Hepatocyte (in vitro differentiated cells): ENCODE data around the gene COL4A1. TPM values are rescaled to one million over a fixed set of nuclear protein-coding genes. Genes with fewer than 3 reads are reported as not detected.

Source experiments
- DNase-seq: peaks from one replicate; pipeline ENCODE4 v3.0.0-alpha.2; 2016; ENCODE audit warnings: low spot score
- H2AFZ ChIP-seq: fragments of 200-600 bp; sonication (generic); 2 replicates; pipeline ENCODE4 v1.6.0; 2016; ENCODE audit warnings: antibody characterized with exemption, mild to moderate bottlenecking
- H3K27ac ChIP-seq: fragments of 200-600 bp; sonication (generic); 2 replicates; pipeline ENCODE4 v1.5.1; 2016; ENCODE audit warnings: mild to moderate bottlenecking
- H3K27me3 ChIP-seq: fragments of 200-600 bp; sonication (generic); 2 replicates; pipeline ENCODE4 v1.6.1; 2016
- H3K36me3 ChIP-seq: fragments of 200-600 bp; sonication (generic); replicated peaks from 2 replicates; pipeline ENCODE4 v1.5.1; 2016; ENCODE audit warnings: low read depth; ENCODE audit not compliant: insufficient read depth
- H3K4me1 ChIP-seq: fragments of 200-600 bp; sonication (generic); 2 replicates; pipeline ENCODE4 v1.5.1; 2016; ENCODE audit warnings: mild to moderate bottlenecking, moderate library complexity; ENCODE audit not compliant: insufficient read depth
- H3K4me2 ChIP-seq: fragments of 200-600 bp; sonication (generic); 2 replicates; pipeline ENCODE4 v1.6.0; 2016
- H3K4me3 ChIP-seq: fragments of 200-600 bp; sonication (generic); 2 replicates; pipeline ENCODE4 v1.5.1; 2016; ENCODE audit warnings: mild to moderate bottlenecking
- H3K79me2 ChIP-seq: fragments of 200-600 bp; sonication (generic); 2 replicates; pipeline ENCODE4 v1.6.0; 2017; ENCODE audit warnings: mild to moderate bottlenecking
- H3K9me2 ChIP-seq: fragments of 200-600 bp; sonication (generic); replicated peaks from 2 replicates; pipeline ENCODE4 v1.6.0; 2017; ENCODE audit warnings: mild to moderate bottlenecking; ENCODE audit not compliant: insufficient read depth
- H3K9me3 ChIP-seq: fragments of 200-600 bp; sonication (generic); 2 replicates; pipeline ENCODE4 v1.5.1; 2016; ENCODE audit warnings: low read depth, mild to moderate bottlenecking
- H4K20me1 ChIP-seq: fragments of 200-600 bp; sonication (generic); 2 replicates; pipeline ENCODE4 v1.6.0; 2016; ENCODE audit warnings: mild to moderate bottlenecking; ENCODE audit not compliant: insufficient read depth, poor library complexity, severe bottlenecking
- CTCF ChIP-seq: fragments of 200-600 bp; sonication (generic); IDR thresholded peaks from 2 replicates; pipeline ENCODE4 v1.5.1; 2016; ENCODE audit warnings: antibody characterized with exemption, mild to moderate bottlenecking; ENCODE audit not compliant: poor library complexity
- EZH2 ChIP-seq: fragments of 200-600 bp; sonication (generic); IDR thresholded peaks from 2 replicates; pipeline ENCODE4 v1.6.1; 2016; ENCODE audit warnings: antibody characterized with exemption, mild to moderate bottlenecking, borderline replicate concordance
- EZH2phosphoT487 ChIP-seq: fragments of 200-600 bp; sonication (generic); IDR thresholded peaks from one replicate; pipeline ENCODE4 v1.6.1; 2018; ENCODE audit warnings: antibody characterized with exemption, mild to moderate bottlenecking, low read depth, moderate library complexity; ENCODE audit not compliant: unreplicated experiment, severe bottlenecking
- WGBS: methylation state at CpG from one replicate; pipeline ENCODE4 v1.1.6; 2016; ENCODE audit warnings: low lambda C conversion rate; ENCODE audit errors: missing lambda C conversion rate; 5-methylcytosine and 5-hydroxymethylcytosine counted together
- polyA plus RNA-seq: library from polyadenylated mRNA; unstranded; fragments of >200 nt; fragmentation: Nextera tagmentation; extraction: Ambion mirVana; gene quantifications from 2 replicates; pipeline ENCODE4 v1.2.1, GENCODE V29; 2016
- total RNA-seq: library from RNA; depleted of rRNA; stranded (reverse); fragments of >200 nt; gene quantifications from 2 replicates; pipeline ENCODE4 v1.2.3, GENCODE V29; 2014

The COL4A1 gene
- total and polyA plus RNA-seq, 2 experiments from 2014 or later: 138 to 269 TPM

DNA sequence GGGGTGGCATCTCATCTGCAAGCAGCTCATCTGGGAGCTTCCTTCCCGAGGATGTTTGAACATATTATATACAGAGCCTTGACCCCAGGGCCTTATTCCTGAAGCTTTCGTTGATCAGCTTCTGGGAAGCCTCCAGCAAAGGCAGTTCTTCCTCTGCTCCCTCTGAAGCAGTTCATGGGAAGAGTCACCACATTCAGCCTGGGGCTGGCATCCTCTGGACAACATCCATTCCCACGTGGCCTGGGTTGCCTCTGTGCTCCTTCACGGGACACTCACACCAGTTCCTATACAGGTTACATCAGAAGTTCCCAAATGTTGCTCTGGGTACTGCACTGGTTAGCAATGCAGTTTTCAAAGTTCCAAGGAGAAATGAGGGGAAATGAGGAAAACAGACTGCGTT, 29.7 kb upstream of the COL4A1 start:
- no peaks in the 10 kb centered on the region for H4K20me1 ChIP-seq
- no peak overlapping the region for H3K27ac ChIP-seq
- peaks cover 35% of the 10 kb centered on the region for H3K4me1 ChIP-seq
- no peak overlapping the region for H3K4me3 ChIP-seq
- H3K9me2 ChIP-seq: no peaks in the 10 kb centered on the region
- no peak for DNase-seq
- H3K79me2 ChIP-seq: peaks cover 51% of the 10 kb centered on the region
- 76% methylated on average over 5 of the region's 5 CpGs for WGBS
- H3K4me2 ChIP-seq: no peak overlapping the region
- TF ChIP-seq EZH2phosphoT487: no peak
- no peak for TF ChIP-seq EZH2
- no peak for TF ChIP-seq CTCF
- H3K27me3 ChIP-seq: no peaks in the 10 kb centered on the region
- H3K36me3 ChIP-seq: no peaks in the 10 kb centered on the region
- no peak overlapping the region for H2AFZ ChIP-seq
- H3K9me3 ChIP-seq: no peaks in the 10 kb centered on the region

GRCh38 chr13:110336108-110336507, 29.2 kb upstream of the COL4A1 start:
- H3K4me1 ChIP-seq: peaks cover 30% of the 10 kb centered on the region
- no peak for DNase-seq
- no peak overlapping the region for H3K4me2 ChIP-seq
- no peak overlapping the region for H2AFZ ChIP-seq
- no peak overlapping the region for H3K27ac ChIP-seq
- H3K4me3 ChIP-seq: no peak overlapping the region
- no peaks in the 10 kb centered on the region for H3K27me3 ChIP-seq
- no peaks in the 10 kb centered on the region for H3K9me2 ChIP-seq
- peaks cover 52% of the 10 kb centered on the region for H3K79me2 ChIP-seq
- WGBS: 93% methylated on average over 9 of the region's 9 CpGs
- H3K36me3 ChIP-seq: no peaks in the 10 kb centered on the region
- no peak for TF ChIP-seq EZH2
- TF ChIP-seq CTCF: no peak
- no peak for TF ChIP-seq EZH2phosphoT487
- no peaks in the 10 kb centered on the region for H4K20me1 ChIP-seq
- H3K9me3 ChIP-seq: no peaks in the 10 kb centered on the region

- Histone ChIP-seq H3K9me2 (no peaks in the 10 kb centered on the region), H3K27me3 (no peaks in the 10 kb centered on the region), H2AFZ (no peak overlapping the region), H3K36me3 (no peaks in the 10 kb centered on the region), H3K27ac (no peak overlapping the region), H4K20me1 (no peaks in the 10 kb centered on the region), H3K4me1 (peaks cover 21% of the 10 kb centered on the region), H3K9me3 (no peaks in the 10 kb centered on the region), H3K4me3 (no peak overlapping the region), H3K79me2 (peaks cover 51% of the 10 kb centered on the region), H3K4me2 (no peak overlapping the region)
- WGBS: 85% methylated on average over 11 of the region's 11 CpGs
- TF ChIP-seq EZH2 (no peak), EZH2phosphoT487 (no peak)
- DNase-seq: no peak
These were observed 28.0 kb upstream of the COL4A1 start for GRCh38 chr13:110334841-110335490.

DNA sequence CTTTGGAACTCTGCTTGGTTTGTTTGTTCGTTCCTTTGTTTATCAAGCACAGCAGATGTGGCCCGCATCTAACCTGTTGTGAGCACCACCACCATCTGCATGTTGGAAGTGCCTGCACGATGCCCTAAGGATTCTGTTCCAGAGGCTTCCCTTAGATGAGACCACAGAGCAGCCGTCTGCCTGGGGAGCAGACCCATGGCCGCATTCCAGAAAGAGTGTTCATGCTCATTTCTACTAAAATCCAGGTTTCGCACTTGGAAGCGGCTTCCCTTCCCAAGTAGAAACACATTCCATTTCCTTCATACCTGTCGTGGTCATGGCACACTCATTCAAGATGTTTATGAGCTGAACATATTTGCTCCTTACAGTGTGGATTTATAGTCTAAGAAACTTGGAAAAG, 27.3 kb upstream of the COL4A1 start:
- Histone ChIP-seq H3K9me2 (no peaks in the 10 kb centered on the region), H3K9me3 (no peaks in the 10 kb centered on the region), H3K79me2 (peaks cover 44% of the 10 kb centered on the region), H3K27ac (no peak overlapping the region), H4K20me1 (no peaks in the 10 kb centered on the region), H3K27me3 (no peaks in the 10 kb centered on the region), H2AFZ (no peak overlapping the region), H3K4me3 (no peak overlapping the region), H3K4me1 (peaks cover 21% of the 10 kb centered on the region), H3K4me2 (no peak overlapping the region), H3K36me3 (no peaks in the 10 kb centered on the region)
- TF ChIP-seq CTCF (no peak), EZH2 (no peak), EZH2phosphoT487 (no peak)
- WGBS: 79% methylated on average over 8 of the region's 8 CpGs
- DNase-seq: no peak
